ENCODE results near the gene PLS3. TPM values are rescaled to one million over a fixed set of nuclear protein-coding genes. Genes with fewer than 3 reads are reported as not detected.

Gene PLS3
- total RNA-seq, 1 donor from 2014 or later, result 382 TPM

- Histone ChIP-seq H3K4me3 (no peak overlapping the region), H3K36me3 (no peaks in the 10 kb centered on the region), H3K4me1 (no peaks in the 10 kb centered on the region), H3K27me3 (peaks cover 7% of the 10 kb centered on the region), H3K27ac (no peak overlapping the region), H3K9me3 (no peaks in the 10 kb centered on the region)
- intact Hi-C loops (cut with DNase I), result no loop called here
- DNase-seq (ENCODE audit: extremely low spot score in 2 of 2), result no peak
- TF ChIP-seq POLR2A (IDR thresholded peaks at IDR 0.05) (no peak), CTCF (IDR thresholded peaks at IDR 0.05) (no peak)
Measured at GRCh38 chrX:115564243-115564642, 3.3 kb downstream of the PLS3 start.

GRCh38 chrX:115565888-115566287 is 4.9 kb downstream of the PLS3 start:
- peaks cover 7% of the 10 kb centered on the region for H3K27me3 ChIP-seq
- H3K4me1 ChIP-seq, result no peaks in the 10 kb centered on the region
- intact Hi-C loops (cut with DNase I), result no loop called here
- DNase-seq (ENCODE audit: extremely low spot score in 2 of 2), result no peak
- H3K36me3 ChIP-seq, result no peaks in the 10 kb centered on the region
- H3K9me3 ChIP-seq, result no peaks in the 10 kb centered on the region
- no peak overlapping the region for H3K4me3 ChIP-seq
- no peak overlapping the region for H3K27ac ChIP-seq
- no peak for TF ChIP-seq POLR2AphosphoS5 (IDR thresholded peaks at IDR 0.05; ENCODE audit: insufficient read depth in 1 of 2, low read depth in 1 of 2)
- no peak for TF ChIP-seq POLR2A (IDR thresholded peaks at IDR 0.05)
- TF ChIP-seq CTCF (IDR thresholded peaks at IDR 0.05), result no peak

GRCh38 chrX:115571712-115572111 is 10.7 kb downstream of the PLS3 start:
- H3K27ac ChIP-seq, result no peak overlapping the region
- intact Hi-C loops (cut with DNase I), result no loop called here
- no peak overlapping the region for H3K4me3 ChIP-seq
- TF ChIP-seq POLR2AphosphoS5 (IDR thresholded peaks at IDR 0.05; ENCODE audit: insufficient read depth in 1 of 2, low read depth in 1 of 2) (no peak), CTCF (IDR thresholded peaks at IDR 0.05) (no peak)
- no peak for DNase-seq (ENCODE audit: extremely low spot score in 2 of 2)
- no peaks in the 10 kb centered on the region for H3K4me1 ChIP-seq
- H3K27me3 ChIP-seq, result no peaks in the 10 kb centered on the region
- H3K9me3 ChIP-seq, result no peaks in the 10 kb centered on the region
- no peaks in the 10 kb centered on the region for H3K36me3 ChIP-seq

GRCh38 chrX:115573185-115573584 is 12.2 kb downstream of the PLS3 start:
- DNase-seq (ENCODE audit: extremely low spot score in 2 of 2), result no peak
- H3K27ac ChIP-seq, result no peak overlapping the region

GRCh38 chrX:115576676-115577075 is 15.7 kb downstream of the PLS3 start:
- no peaks in the 10 kb centered on the region for H3K27me3 ChIP-seq
- H3K4me3 ChIP-seq, result no peak overlapping the region
- intact Hi-C loops (cut with DNase I), result no loop called here
- no peaks in the 10 kb centered on the region for H3K36me3 ChIP-seq
- no peaks in the 10 kb centered on the region for H3K9me3 ChIP-seq
- no peak for DNase-seq (ENCODE audit: extremely low spot score in 2 of 2)
- peaks cover under 1% of the 10 kb centered on the region for H3K4me1 ChIP-seq
- no peak for TF ChIP-seq POLR2AphosphoS5 (IDR thresholded peaks at IDR 0.05; ENCODE audit: insufficient read depth in 1 of 2, low read depth in 1 of 2)
- H3K27ac ChIP-seq, result no peak overlapping the region

More at GRCh38 chrX:115573185-115573584, 12.2 kb downstream of the PLS3 start:
- intact Hi-C loops (cut with DNase I), result no loop called here
- H3K36me3 ChIP-seq, result no peaks in the 10 kb centered on the region
- H3K4me3 ChIP-seq, result no peak overlapping the region
- TF ChIP-seq POLR2AphosphoS5 (IDR thresholded peaks at IDR 0.05; ENCODE audit: insufficient read depth in 1 of 2, low read depth in 1 of 2) (no peak), CTCF (IDR thresholded peaks at IDR 0.05) (no peak), POLR2A (IDR thresholded peaks at IDR 0.05) (no peak)
- no peaks in the 10 kb centered on the region for H3K4me1 ChIP-seq
- no peaks in the 10 kb centered on the region for H3K9me3 ChIP-seq
- H3K27me3 ChIP-seq, result no peaks in the 10 kb centered on the region

GRCh38 chrX:115579327-115579726 is 18.4 kb downstream of the PLS3 start:
- TF ChIP-seq POLR2A (IDR thresholded peaks at IDR 0.05) (no peak), POLR2AphosphoS5 (IDR thresholded peaks at IDR 0.05; ENCODE audit: insufficient read depth in 1 of 2, low read depth in 1 of 2) (no peak), CTCF (IDR thresholded peaks at IDR 0.05) (no peak)
- Histone ChIP-seq H3K27ac (no peak overlapping the region), H3K4me1 (peaks cover 8% of the 10 kb centered on the region), H3K9me3 (no peaks in the 10 kb centered on the region), H3K4me3 (no peak overlapping the region), H3K27me3 (no peaks in the 10 kb centered on the region), H3K36me3 (no peaks in the 10 kb centered on the region)
- intact Hi-C loops (cut with DNase I), result no loop called here
- DNase-seq (ENCODE audit: extremely low spot score in 2 of 2), result no peak
